Endothelial cell (in vitro differentiated cells): ENCODE measurements around the gene STAT4. TPM values are rescaled to one million over a fixed set of nuclear protein-coding genes. Genes with fewer than 3 reads are reported as not detected.

ENCODE experiments used
- DNase-seq: peaks from one replicate; pipeline ENCODE4 v3.0.0; 2021; ENCODE audit warnings: low spot score
- H3K27ac Mint-ChIP-seq: one replicate; pipeline ENCODE4 v1.8.0; 2021; ENCODE audit warnings: mixed read lengths, inconsistent platforms; ENCODE audit not compliant: unreplicated experiment
- H3K27me3 Mint-ChIP-seq: one replicate; pipeline ENCODE4 v1.8.0; 2021; ENCODE audit warnings: mild to moderate bottlenecking, moderate library complexity, mixed read lengths, inconsistent platforms; ENCODE audit not compliant: unreplicated experiment
- H3K36me3 Mint-ChIP-seq: one replicate; pipeline ENCODE4 v1.8.0; 2021; ENCODE audit warnings: mild to moderate bottlenecking, low read depth, mixed read lengths, inconsistent platforms; ENCODE audit not compliant: unreplicated experiment
- H3K4me1 Mint-ChIP-seq: one replicate; pipeline ENCODE4 v1.8.0; 2021; ENCODE audit warnings: mild to moderate bottlenecking, mixed read lengths, inconsistent platforms; ENCODE audit not compliant: unreplicated experiment
- H3K4me3 Mint-ChIP-seq: one replicate; pipeline ENCODE4 v1.8.0; 2021; ENCODE audit warnings: mild to moderate bottlenecking, mixed read lengths, inconsistent platforms; ENCODE audit not compliant: unreplicated experiment
- H3K9me3 Mint-ChIP-seq: one replicate; pipeline ENCODE4 v1.8.0; 2021; ENCODE audit warnings: mixed read lengths, inconsistent platforms; ENCODE audit not compliant: unreplicated experiment
- CTCF ChIP-seq: fragments of 200-600 bp; sonication (generic); IDR thresholded peaks from one replicate; pipeline ENCODE4 v1.5.0; 2021; ENCODE audit warnings: antibody characterized with exemption; ENCODE audit not compliant: unreplicated experiment
- total RNA-seq: library from RNA; stranded (reverse); fragmentation: NEBNext Ultra II Directional; extraction: Animal tissue kit (Norgen Biotek cat#: 25700); gene quantifications from one replicate; pipeline ENCODE4 v1.2.1, GENCODE V29; 2021; ENCODE audit not compliant: unreplicated experiment

The STAT4 gene
- total RNA-seq, 1 donor from 2014 or later, result 1.1 TPM

GRCh38 chr2:190981333-190981732 is 169.5 kb downstream of the STAT4 start:
- TF ChIP-seq CTCF, result no peak
- Mint-ChIP-seq H3K36me3 (peaks cover 55% of the 10 kb centered on the region), H3K4me3 (peak overlapping the region; percentile 40), H3K9me3 (no peaks in the 10 kb centered on the region), H3K4me1 (peaks cover 44% of the 10 kb centered on the region), H3K27me3 (peaks cover 6% of the 10 kb centered on the region), H3K27ac (peak overlapping the region; percentile 94)
- no peak for DNase-seq

GRCh38 chr2:190980630-190981209 is 170.1 kb downstream of the STAT4 start:
- Mint-ChIP-seq H3K27ac (peak overlapping the region; percentile 94), H3K4me1 (peaks cover 44% of the 10 kb centered on the region), H3K4me3 (peak overlapping the region; percentile 54), H3K9me3 (no peaks in the 10 kb centered on the region), H3K36me3 (peaks cover 49% of the 10 kb centered on the region), H3K27me3 (peaks cover 6% of the 10 kb centered on the region)
- DNase-seq, result no peak
- TF ChIP-seq CTCF, result no peak

GRCh38 chr2:190979906-190980629 is 170.7 kb downstream of the STAT4 start:
- Mint-ChIP-seq H3K4me3 (peak overlapping the region; percentile 54), H3K4me1 (peaks cover 44% of the 10 kb centered on the region), H3K36me3 (peaks cover 44% of the 10 kb centered on the region), H3K27ac (peak overlapping the region; percentile 94), H3K9me3 (no peaks in the 10 kb centered on the region), H3K27me3 (peaks cover 6% of the 10 kb centered on the region)
- no peak for TF ChIP-seq CTCF
- peak; percentile 65 for DNase-seq

Other genes with a start within 250 kb of the STAT4 start
- gene STAT1, start 136.8 kb downstream of the STAT4 start, total RNA-seq, result 30.1 TPM
- gene MYO1B, start 94.4 kb upstream of the STAT4 start, total RNA-seq, result 81.0 TPM